Karpas-422 (cell line): ENCODE results near the gene EFCAB8. TPM values are rescaled to one million over a fixed set of nuclear protein-coding genes. Genes with fewer than 3 reads are reported as not detected.

Source experiments
- DNase-seq: peaks from one replicate; pipeline ENCODE4 v3.0.0-alpha.2; 2015
- H2AFZ ChIP-seq: fragments of 200-600 bp; sonication (generic); 2 replicates; pipeline ENCODE4 v1.6.1; 2014; ENCODE audit warnings: antibody characterized with exemption, low read length, mixed read lengths
- H3K27ac ChIP-seq: fragments of 200-600 bp; sonication (generic); 2 replicates; pipeline ENCODE4 v1.5.1; 2014; ENCODE audit warnings: mild to moderate bottlenecking, low read length, moderate library complexity
- H3K27me3 ChIP-seq: fragments of 200-600 bp; sonication (generic); 2 replicates; pipeline ENCODE4 v1.6.1; 2014; ENCODE audit warnings: low read length, mixed read lengths
- H3K36me3 ChIP-seq: fragments of 200-600 bp; sonication (generic); 2 replicates; pipeline ENCODE4 v1.6.1; 2014; ENCODE audit warnings: low read length, mixed read lengths; ENCODE audit not compliant: insufficient read depth
- H3K4me1 ChIP-seq: fragments of 200-600 bp; sonication (generic); 2 replicates; pipeline ENCODE4 v1.6.1; 2014; ENCODE audit warnings: mild to moderate bottlenecking, low read length, mixed read lengths
- H3K4me2 ChIP-seq: fragments of 200-600 bp; sonication (generic); 2 replicates; pipeline ENCODE4 v1.6.1; 2014; ENCODE audit warnings: low read length, low read depth, mild to moderate bottlenecking; ENCODE audit not compliant: poor library complexity, severe bottlenecking
- H3K4me3 ChIP-seq: fragments of 200-600 bp; sonication (generic); 2 replicates; pipeline ENCODE4 v1.5.1; 2014; ENCODE audit warnings: mild to moderate bottlenecking, antibody characterized with exemption, low read length, mixed read lengths
- H3K79me2 ChIP-seq: fragments of 200-600 bp; sonication (generic); 2 replicates; pipeline ENCODE4 v1.6.1; 2014; ENCODE audit warnings: mild to moderate bottlenecking, low read length, mixed read lengths
- H3K9ac ChIP-seq: fragments of 200-600 bp; sonication (generic); 2 replicates; pipeline ENCODE4 v1.6.0; 2014; ENCODE audit warnings: low read length
- H3K9me2 ChIP-seq: fragments of 200-600 bp; sonication (generic), shearing (Covaris generic); replicated peaks from 2 replicates; pipeline ENCODE4 v1.6.0; 2014; ENCODE audit warnings: mild to moderate bottlenecking, low read length, moderate library complexity; ENCODE audit not compliant: insufficient read depth
- H3K9me3 ChIP-seq: fragments of 300-700, 200-600 bp; sonication (generic); 2 replicates; pipeline ENCODE4 v1.6.1; 2014; ENCODE audit warnings: low read length, mixed read lengths
- H4K20me1 ChIP-seq: fragments of 200-600 bp; sonication (generic); 2 replicates; pipeline ENCODE4 v1.6.1; 2014; ENCODE audit warnings: mild to moderate bottlenecking, antibody characterized with exemption, low read length, low read depth; ENCODE audit not compliant: insufficient read depth
- total RNA-seq: library from RNA; depleted of rRNA; stranded (reverse); fragments of >200 nt; shearing (Covaris generic); gene quantifications from 2 replicates; pipeline ENCODE4 v1.2.3, GENCODE V29; 2014; ENCODE audit warnings: low replicate concordance

EFCAB8 gene
- total RNA-seq, 1 experiment from 2014 or later, result 1.2 TPM

DNA sequence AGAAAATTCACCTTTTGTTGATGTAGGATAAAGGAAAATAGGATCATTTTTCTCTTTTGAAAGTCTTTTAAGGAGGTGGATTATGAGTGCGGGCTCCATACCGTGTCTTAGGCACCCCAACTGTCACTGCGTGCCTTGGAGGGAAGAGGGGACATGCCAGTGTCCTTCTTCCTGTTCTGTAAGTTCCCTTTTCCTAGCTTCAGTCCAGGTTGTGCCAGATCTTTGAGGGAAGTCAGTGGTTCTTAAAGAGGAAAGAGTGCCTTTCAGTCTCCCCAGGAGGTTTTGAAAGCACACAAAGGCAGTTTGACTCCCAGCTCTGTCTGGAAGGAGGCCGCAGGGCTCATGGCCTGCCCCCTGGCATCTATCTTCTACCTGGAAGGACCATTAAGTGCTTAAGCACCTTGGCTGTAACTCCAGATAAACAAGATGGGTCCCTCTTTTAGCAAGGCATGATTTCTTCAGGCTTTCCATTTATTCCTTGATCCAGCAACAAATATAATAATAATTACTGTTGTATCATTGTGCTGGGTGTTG is 13.0 kb downstream of the EFCAB8 start:
- Histone ChIP-seq H3K27ac (no peak overlapping the region), H3K4me3 (no peak overlapping the region), H3K9me2 (no peaks in the 10 kb centered on the region), H3K9ac (no peak overlapping the region), H3K27me3 (no peaks in the 10 kb centered on the region), H3K79me2 (no peaks in the 10 kb centered on the region), H4K20me1 (no peaks in the 10 kb centered on the region), H3K4me2 (no peak overlapping the region), H2AFZ (no peak overlapping the region), H3K9me3 (no peaks in the 10 kb centered on the region), H3K36me3 (no peaks in the 10 kb centered on the region), H3K4me1 (no peaks in the 10 kb centered on the region)
- no peak for DNase-seq

GRCh38 chr20:32872266-32872665 is 13.5 kb downstream of the EFCAB8 start:
- no peaks in the 10 kb centered on the region for H3K4me1 ChIP-seq
- H3K9ac ChIP-seq, result no peak overlapping the region
- no peak overlapping the region for H2AFZ ChIP-seq
- H3K79me2 ChIP-seq, result no peaks in the 10 kb centered on the region
- H3K9me2 ChIP-seq, result no peaks in the 10 kb centered on the region
- no peaks in the 10 kb centered on the region for H3K27me3 ChIP-seq
- no peak overlapping the region for H3K27ac ChIP-seq
- no peaks in the 10 kb centered on the region for H4K20me1 ChIP-seq
- no peak overlapping the region for H3K4me2 ChIP-seq
- no peak for DNase-seq
- no peaks in the 10 kb centered on the region for H3K9me3 ChIP-seq
- H3K36me3 ChIP-seq, result no peaks in the 10 kb centered on the region
- H3K4me3 ChIP-seq, result no peak overlapping the region

- no peaks in the 10 kb centered on the region for H3K36me3 ChIP-seq
- no peak overlapping the region for H3K4me2 ChIP-seq
- no peak overlapping the region for H3K4me3 ChIP-seq
- no peaks in the 10 kb centered on the region for H3K27me3 ChIP-seq
- no peaks in the 10 kb centered on the region for H3K9me3 ChIP-seq
- no peaks in the 10 kb centered on the region for H3K79me2 ChIP-seq
- no peaks in the 10 kb centered on the region for H3K9me2 ChIP-seq
- no peak for DNase-seq
- no peak overlapping the region for H3K27ac ChIP-seq
- no peak overlapping the region for H3K9ac ChIP-seq
- H4K20me1 ChIP-seq, result no peaks in the 10 kb centered on the region
- H2AFZ ChIP-seq, result no peak overlapping the region
- no peaks in the 10 kb centered on the region for H3K4me1 ChIP-seq
These were observed 16.9 kb downstream of the EFCAB8 start for GRCh38 chr20:32875673-32876072.

GRCh38 chr20:32877507-32877906 is 18.8 kb downstream of the EFCAB8 start:
- H3K9ac ChIP-seq, result no peak overlapping the region
- H3K36me3 ChIP-seq, result no peaks in the 10 kb centered on the region
- H3K4me2 ChIP-seq, result no peak overlapping the region
- H3K27me3 ChIP-seq, result no peaks in the 10 kb centered on the region
- H3K4me3 ChIP-seq, result no peak overlapping the region
- H3K9me2 ChIP-seq, result no peaks in the 10 kb centered on the region
- H2AFZ ChIP-seq, result no peak overlapping the region
- H3K79me2 ChIP-seq, result no peaks in the 10 kb centered on the region
- H3K4me1 ChIP-seq, result no peaks in the 10 kb centered on the region
- no peak overlapping the region for H3K27ac ChIP-seq
- no peak for DNase-seq
- H4K20me1 ChIP-seq, result no peaks in the 10 kb centered on the region
- no peaks in the 10 kb centered on the region for H3K9me3 ChIP-seq

DNA sequence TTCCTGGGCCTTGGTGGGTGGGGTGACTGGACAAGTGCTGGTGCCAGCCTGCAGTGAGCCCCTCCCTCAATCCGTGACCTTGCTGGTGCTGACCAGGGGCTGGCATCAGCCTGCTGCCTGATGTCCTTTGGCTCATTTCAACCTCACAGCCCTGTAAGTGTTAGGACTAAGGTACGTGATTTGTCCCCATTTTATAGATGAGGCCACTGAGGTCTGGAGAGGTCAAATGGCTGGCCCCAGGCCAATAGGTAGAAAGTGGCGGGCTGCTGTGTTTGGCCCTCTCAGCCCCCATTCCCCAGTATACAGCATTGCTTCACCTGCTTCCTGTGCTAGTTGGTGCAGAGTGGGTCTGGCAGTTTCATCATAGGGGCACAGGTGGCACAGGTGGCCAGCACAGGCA is 20.1 kb downstream of the EFCAB8 start:
- H2AFZ ChIP-seq, result no peak overlapping the region
- H3K4me1 ChIP-seq, result no peaks in the 10 kb centered on the region
- H3K27ac ChIP-seq, result no peak overlapping the region
- H3K9me2 ChIP-seq, result no peaks in the 10 kb centered on the region
- no peaks in the 10 kb centered on the region for H4K20me1 ChIP-seq
- no peaks in the 10 kb centered on the region for H3K9me3 ChIP-seq
- H3K4me2 ChIP-seq, result no peak overlapping the region
- H3K27me3 ChIP-seq, result no peaks in the 10 kb centered on the region
- no peak for DNase-seq
- no peak overlapping the region for H3K9ac ChIP-seq
- H3K79me2 ChIP-seq, result no peaks in the 10 kb centered on the region
- H3K36me3 ChIP-seq, result no peaks in the 10 kb centered on the region
- H3K4me3 ChIP-seq, result no peak overlapping the region

DNA sequence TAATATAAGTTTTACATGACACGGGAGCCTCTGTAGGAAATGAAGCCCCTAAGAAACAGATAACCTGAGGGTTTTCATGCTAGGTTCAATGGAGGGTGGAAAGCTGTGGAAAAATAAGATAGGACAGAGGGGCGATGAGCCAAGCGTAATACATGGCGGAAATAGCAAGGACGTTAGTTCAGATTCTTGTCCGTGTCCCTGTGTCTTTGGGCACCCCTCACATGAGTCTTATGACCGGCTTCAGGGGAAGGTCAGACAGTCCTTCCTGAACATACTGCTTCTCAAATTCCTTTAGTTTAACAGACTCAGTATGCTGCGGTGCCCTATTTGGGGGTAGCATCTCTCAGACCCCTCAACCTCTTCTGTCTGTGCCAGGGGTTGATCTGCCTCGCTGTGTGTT is 20.8 kb downstream of the EFCAB8 start:
- Histone ChIP-seq H3K9me3 (no peaks in the 10 kb centered on the region), H3K4me3 (no peak overlapping the region), H3K27me3 (no peaks in the 10 kb centered on the region), H3K9ac (no peak overlapping the region), H3K4me2 (no peak overlapping the region), H2AFZ (no peak overlapping the region), H3K79me2 (no peaks in the 10 kb centered on the region), H3K27ac (no peak overlapping the region), H3K9me2 (no peaks in the 10 kb centered on the region), H4K20me1 (no peaks in the 10 kb centered on the region), H3K36me3 (no peaks in the 10 kb centered on the region), H3K4me1 (no peaks in the 10 kb centered on the region)
- no peak for DNase-seq

GRCh38 chr20:32880635-32881034 is 21.9 kb downstream of the EFCAB8 start:
- DNase-seq, result no peak
- H3K4me1 ChIP-seq, result no peaks in the 10 kb centered on the region
- no peaks in the 10 kb centered on the region for H3K9me3 ChIP-seq

GRCh38 chr20:32883081-32883480 is 24.4 kb downstream of the EFCAB8 start:
- H3K4me3 ChIP-seq, result no peak overlapping the region
- H2AFZ ChIP-seq, result no peak overlapping the region
- H3K9ac ChIP-seq, result no peak overlapping the region
- H3K9me3 ChIP-seq, result no peaks in the 10 kb centered on the region
- no peaks in the 10 kb centered on the region for H4K20me1 ChIP-seq
- no peak overlapping the region for H3K27ac ChIP-seq
- H3K36me3 ChIP-seq, result no peaks in the 10 kb centered on the region
- no peak overlapping the region for H3K4me2 ChIP-seq
- H3K79me2 ChIP-seq, result no peaks in the 10 kb centered on the region
- H3K27me3 ChIP-seq, result no peaks in the 10 kb centered on the region
- DNase-seq, result no peak
- H3K9me2 ChIP-seq, result no peaks in the 10 kb centered on the region
- H3K4me1 ChIP-seq, result no peaks in the 10 kb centered on the region

More at GRCh38 chr20:32880635-32881034, 21.9 kb downstream of the EFCAB8 start:
- Histone ChIP-seq H2AFZ (no peak overlapping the region), H3K27me3 (no peaks in the 10 kb centered on the region), H3K9me2 (no peaks in the 10 kb centered on the region), H3K79me2 (no peaks in the 10 kb centered on the region), H3K9ac (no peak overlapping the region), H3K4me2 (no peak overlapping the region), H3K4me3 (no peak overlapping the region), H4K20me1 (no peaks in the 10 kb centered on the region), H3K36me3 (no peaks in the 10 kb centered on the region), H3K27ac (no peak overlapping the region)

DNA sequence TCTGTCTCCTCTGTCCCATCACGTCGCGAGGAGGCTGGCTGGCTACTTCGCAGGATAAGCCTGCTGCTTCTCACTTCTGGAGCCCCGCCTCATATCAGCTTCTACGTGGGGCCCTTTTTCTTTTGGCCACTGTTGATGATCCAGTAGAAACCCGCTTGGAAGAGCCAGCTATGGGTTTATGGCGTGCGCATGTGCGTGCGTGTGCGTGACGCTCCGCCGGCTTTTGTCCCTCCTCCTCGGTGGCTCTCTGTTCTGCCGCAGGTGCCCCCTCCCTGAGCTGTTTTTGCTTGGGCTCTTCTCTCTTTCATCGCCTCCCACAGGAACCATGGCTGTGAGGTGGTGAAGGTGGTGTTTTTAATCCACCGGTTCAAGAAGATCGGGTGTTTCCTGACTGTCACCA is 26.5 kb downstream of the EFCAB8 start:
- DNase-seq, result no peak
- Histone ChIP-seq H3K27me3 (no peaks in the 10 kb centered on the region), H2AFZ (no peak overlapping the region), H3K9ac (no peak overlapping the region), H3K9me2 (no peaks in the 10 kb centered on the region), H3K4me1 (no peaks in the 10 kb centered on the region), H3K36me3 (no peaks in the 10 kb centered on the region), H3K27ac (no peak overlapping the region), H3K4me3 (no peak overlapping the region), H3K9me3 (no peaks in the 10 kb centered on the region), H4K20me1 (no peaks in the 10 kb centered on the region), H3K79me2 (no peaks in the 10 kb centered on the region), H3K4me2 (no peak overlapping the region)
